GM23338 (cell line): Measurements from ENCODE around the gene DNASE1. TPM values are rescaled to one million over a fixed set of nuclear protein-coding genes. Genes with fewer than 3 reads are reported as not detected.

Source experiments
- ATAC-seq: fragments of 200-7000 bp; cut with Tn5 transposase; 3 replicates; pipeline ENCODE4 v1.9.1; 2020
- DNase-seq: peaks from one replicate; pipeline ENCODE4 v3.0.0-alpha.2; 2015; ENCODE audit warnings: low spot score
- H2AFZ ChIP-seq: fragments of 200-600 bp; sonication (generic); 2 replicates; pipeline ENCODE4 v1.8.0; 2016; ENCODE audit warnings: antibody characterized with exemption, mild to moderate bottlenecking, moderate library complexity
- H3F3A ChIP-seq: fragments of 200-600 bp; sonication (generic); replicated peaks from 2 replicates; pipeline ENCODE4 v1.8.0; 2017; ENCODE audit warnings: antibody characterized with exemption, mixed run types, low read depth
- H3K27ac ChIP-seq: fragments of 200-600 bp; sonication (generic); 2 replicates; pipeline ENCODE4 v1.6.1; 2016; ENCODE audit warnings: low read depth
- H3K27me3 ChIP-seq: fragments of 200-600 bp; sonication (generic); 2 replicates; pipeline ENCODE4 v1.8.0; 2016; ENCODE audit warnings: mild to moderate bottlenecking, mixed run types, moderate library complexity; ENCODE audit not compliant: insufficient read depth
- H3K36me3 ChIP-seq: fragments of 200-600 bp; sonication (generic); 2 replicates; pipeline ENCODE4 v1.8.0; 2016; ENCODE audit warnings: mild to moderate bottlenecking; ENCODE audit not compliant: insufficient read depth
- H3K4me1 ChIP-seq: fragments of 200-600 bp; sonication (generic); 2 replicates; pipeline ENCODE4 v1.8.0; 2016; ENCODE audit warnings: mild to moderate bottlenecking, moderate library complexity; ENCODE audit not compliant: insufficient read depth
- H3K4me2 ChIP-seq: fragments of 200-600 bp; sonication (generic); 2 replicates; pipeline ENCODE4 v1.7.1; 2017; ENCODE audit warnings: mixed run types
- H3K4me3 ChIP-seq: fragments of 200-600 bp; sonication (generic); 2 replicates; pipeline ENCODE4 v1.6.1; 2016; ENCODE audit warnings: mixed run types
- H3K79me2 ChIP-seq: fragments of 200-600 bp; sonication (generic); replicated peaks from 2 replicates; pipeline ENCODE4 v1.8.0; 2017; ENCODE audit warnings: mild to moderate bottlenecking; ENCODE audit not compliant: insufficient read depth
- H3K9me2 ChIP-seq: fragments of 200-600 bp; sonication (generic); 2 replicates; pipeline ENCODE4 v1.8.0; 2017; ENCODE audit not compliant: insufficient read depth
- H4K20me1 ChIP-seq: fragments of 200-600 bp; sonication (generic); replicated peaks from 2 replicates; pipeline ENCODE4 v1.8.0; 2017; ENCODE audit warnings: mild to moderate bottlenecking; ENCODE audit not compliant: insufficient read depth
- H3K27ac Mint-ChIP-seq: 2 replicates; pipeline ENCODE4 v1.8.0; 2020; ENCODE audit warnings: inconsistent platforms, mild to moderate bottlenecking, moderate library complexity, mixed read lengths
- H3K27me3 Mint-ChIP-seq: 3 replicates; pipeline ENCODE4 v1.8.0; 2022; ENCODE audit warnings: low read depth, mild to moderate bottlenecking, moderate library complexity, mixed read lengths, inconsistent platforms; ENCODE audit not compliant: insufficient read depth, poor library complexity
- H3K36me3 Mint-ChIP-seq: 3 replicates; pipeline ENCODE4 v1.8.0; 2021; ENCODE audit warnings: low read depth, mild to moderate bottlenecking, inconsistent platforms, moderate library complexity, mixed read lengths
- H3K4me1 Mint-ChIP-seq: 3 replicates; pipeline ENCODE4 v1.8.0; 2020; ENCODE audit warnings: mild to moderate bottlenecking, inconsistent platforms, mixed read lengths
- H3K4me3 Mint-ChIP-seq: 3 replicates; pipeline ENCODE4 v1.8.0; 2021; ENCODE audit warnings: moderate library complexity, mild to moderate bottlenecking, inconsistent platforms, mixed read lengths
- H3K9me3 Mint-ChIP-seq: 3 replicates; pipeline ENCODE4 v1.8.0; 2020; ENCODE audit warnings: moderate library complexity, mild to moderate bottlenecking, inconsistent platforms, mixed read lengths
- CTCF ChIP-seq, 2 experiments: fragments of 200-600 bp in 1 of 2; sonication (generic) in 1 of 2; conservative IDR thresholded peaks; 2 replicates each; pipeline versions ENCODE4 v1.5.1 to v1.6.1; 2016 to 2017; ENCODE audit warnings: antibody characterized with exemption in 2 of 2, low read depth in 2 of 2, mild to moderate bottlenecking in 2 of 2, moderate library complexity in 1 of 2
- EZH2phosphoT487 ChIP-seq: fragments of 200-600 bp; sonication (generic); IDR thresholded peaks from one replicate; pipeline ENCODE4 v1.8.1; 2018; ENCODE audit warnings: antibody characterized with exemption; ENCODE audit not compliant: unreplicated experiment
- JUNB ChIP-seq: IDR thresholded peaks from one replicate; pipeline ENCODE4 v1.6.1; 2016; ENCODE audit warnings: antibody characterized with exemption; ENCODE audit not compliant: unreplicated experiment
- POLR2AphosphoS5 ChIP-seq: IDR thresholded peaks from 2 replicates; pipeline ENCODE4 v1.6.1; 2016; ENCODE audit warnings: antibody characterized with exemption, low read depth
- REST ChIP-seq: IDR thresholded peaks from one replicate; pipeline ENCODE4 v1.6.1; 2018; ENCODE audit warnings: antibody characterized with exemption; ENCODE audit not compliant: unreplicated experiment
- STAT1 ChIP-seq: IDR thresholded peaks from one replicate; pipeline ENCODE4 v1.6.1; 2016; ENCODE audit warnings: antibody characterized with exemption; ENCODE audit not compliant: unreplicated experiment
- ZNF331 ChIP-seq: fragments of 250-450 bp; sonication (Bioruptor Pico); IDR thresholded peaks from 2 replicates; pipeline ENCODE4 v1.5.0; 2020; ENCODE audit warnings: low read depth, mild to moderate bottlenecking, moderate library complexity
- ZNF462 ChIP-seq: fragments of 250-450 bp; sonication (Bioruptor Pico); IDR thresholded peaks from 2 replicates; pipeline ENCODE4 v1.5.0; 2020; ENCODE audit warnings: mild to moderate bottlenecking, moderate library complexity
- polyA plus RNA-seq: library from polyadenylated mRNA; unstranded; fragments of >200 nt; fragmentation: Nextera tagmentation; extraction: Ambion mirVana; gene quantifications from 2 replicates; pipeline ENCODE4 v1.2.1, GENCODE V29; 2016
- total RNA-seq: library from RNA; depleted of rRNA; stranded (reverse); fragments of >200 nt; shearing (Covaris generic); gene quantifications from 2 replicates; pipeline ENCODE4 v1.2.3, GENCODE V29; 2014

The DNASE1 gene
- total and polyA plus RNA-seq, 2 experiments from 2014 or later, result 7.9 to 23.0 TPM

- TF ChIP-seq CTCF (conservative IDR thresholded peaks at IDR 0.05; ENCODE audit: low read depth in 2 of 2), result no peak
- TF ChIP-seq REST, result no peak
- TF ChIP-seq JUNB, result no peak
- no peak for TF ChIP-seq POLR2AphosphoS5
- no peak for TF ChIP-seq ZNF331 (CRISPR knock-in tag)
Measured at GRCh38 chr16:3638916-3639644, 15.4 kb upstream of the DNASE1 start (continued).

- DNase-seq, result no peak
- no peak for ATAC-seq
- H3K27ac Mint-ChIP-seq, result peak overlapping the region; percentile 37; the same call in 1 of the 2 replicates
- TF ChIP-seq EZH2phosphoT487 (no peak), STAT1 (no peak), ZNF462 (CRISPR knock-in tag) (no peak), CTCF (conservative IDR thresholded peaks at IDR 0.05; ENCODE audit: low read depth in 2 of 2) (no peak), ZNF331 (CRISPR knock-in tag) (no peak)
Measured at GRCh38 chr16:3640207-3640606, 14.3 kb upstream of the DNASE1 start.

More at GRCh38 chr16:3640207-3640606, 14.3 kb upstream of the DNASE1 start:
- H3K79me2 ChIP-seq, result peaks cover 11% of the 10 kb centered on the region; the same call in 1 of the 2 replicates
- no peak overlapping the region for H2AFZ ChIP-seq
- Mint-ChIP-seq H3K4me3 (no peak overlapping the region), H3K36me3 (peaks cover 5% of the 10 kb centered on the region; the same call in 2 of the 3 replicates), H3K9me3 (peaks cover 8% of the 10 kb centered on the region; the same call in 2 of the 3 replicates), H3K27me3 (peaks cover 10% of the 10 kb centered on the region), H3K4me1 (peaks cover 42% of the 10 kb centered on the region)
- H3K4me3 ChIP-seq, result no peak overlapping the region
- H3K27ac ChIP-seq, result 0 out of 2 replicates have a peak overlapping the region, but pooled peaks have one; percentile 0
- H3K4me1 ChIP-seq, result peaks cover 21% of the 10 kb centered on the region
- no peak overlapping the region for H3K4me2 ChIP-seq
- no peaks in the 10 kb centered on the region for H3K9me2 ChIP-seq
- H3F3A ChIP-seq, result peaks cover 3% of the 10 kb centered on the region; the same call in 1 of the 2 replicates
- peaks cover 5% of the 10 kb centered on the region; the same call in 1 of the 2 replicates for H4K20me1 ChIP-seq
- no peaks in the 10 kb centered on the region for H3K27me3 ChIP-seq
- no peaks in the 10 kb centered on the region for H3K36me3 ChIP-seq
